Erythroblast (primary cell): Measurements from ENCODE around the gene POLR3E.

Experiments used
- GATA1 ChIP-seq: IDR thresholded peaks from 2 replicates; pipeline ENCODE4 v1.6.1; 2011; ENCODE audit warnings: low read depth, mild to moderate bottlenecking, control low read depth, low read length, moderate library complexity
- POLR2A ChIP-seq: IDR thresholded peaks from 2 replicates; pipeline ENCODE4 v1.6.1; 2011; ENCODE audit warnings: mild to moderate bottlenecking, low read length

DNA sequence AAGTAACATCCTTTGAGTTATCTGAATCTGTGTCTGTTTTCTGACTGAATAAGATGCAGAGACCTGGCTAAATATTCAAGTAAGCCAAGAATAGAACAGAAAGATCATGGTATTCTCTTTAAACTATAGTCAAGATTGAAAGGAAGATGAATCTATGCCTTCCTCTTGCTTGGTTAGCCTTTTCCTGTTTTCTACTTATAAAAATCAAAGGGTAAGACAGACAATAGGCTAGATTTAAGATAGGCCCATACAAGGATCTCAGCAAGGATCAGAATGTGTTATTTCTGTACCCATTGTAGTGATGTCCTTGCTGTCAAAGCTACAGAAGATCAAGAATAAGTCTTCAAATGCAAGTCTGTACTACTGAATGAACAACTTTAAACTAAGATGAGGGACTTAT, 84.2 kb downstream of the POLR3E start:
- TF ChIP-seq POLR2A (no peak), GATA1 (no peak)
